HG02759 (cell line): ENCODE measurements around the gene RTN4RL1.
"Not testable (repeated sequence)": the region's sequence is repeated elsewhere in the genome, so short reads cannot be mapped to it uniquely, and the experiment has no call there.

Experiments
- ATAC-seq: cut with Tn5 transposase; IDR thresholded peaks from one replicate; pipeline ENCODE4 v1.9.1; 2021; ENCODE audit warnings: mild to moderate bottlenecking, moderate library complexity; ENCODE audit not compliant: unreplicated experiment

Gene RTN4RL1

GRCh38 chr17:1899403-1900000, 125.6 kb downstream of the RTN4RL1 start:
- ATAC-seq = no peak

- ATAC-seq = no peak
These were observed 126.3 kb downstream of the RTN4RL1 start for GRCh38 chr17:1898872-1899271.

GRCh38 chr17:1898332-1898731, 126.8 kb downstream of the RTN4RL1 start:
- no peak for ATAC-seq

GRCh38 chr17:1897105-1897656, 128.0 kb downstream of the RTN4RL1 start:
- no peak for ATAC-seq

- ATAC-seq = no peak
These were observed 128.7 kb downstream of the RTN4RL1 start for GRCh38 chr17:1896243-1897104.

- not testable (repeated sequence) for ATAC-seq
These were observed 129.7 kb downstream of the RTN4RL1 start for GRCh38 chr17:1895479-1895878.

- ATAC-seq = no peak
These were observed 130.3 kb downstream of the RTN4RL1 start for GRCh38 chr17:1894753-1895339.

GRCh38 chr17:1890758-1891450, 134.2 kb downstream of the RTN4RL1 start:
- ATAC-seq = no peak

GRCh38 chr17:1888741-1889140, 136.4 kb downstream of the RTN4RL1 start:
- ATAC-seq = no peak
